GM18867 (cell line): ENCODE measurements around the gene SYT8.

Experiments used
- ATAC-seq: cut with Tn5 transposase; IDR thresholded peaks from one replicate; pipeline ENCODE4 v1.9.1; 2021; ENCODE audit warnings: mild to moderate bottlenecking, moderate library complexity; ENCODE audit not compliant: unreplicated experiment

Gene SYT8

GRCh38 chr11:1817511-1817910 is 17.3 kb upstream of the SYT8 start:
- ATAC-seq = no peak

GRCh38 chr11:1819074-1819473 is 15.7 kb upstream of the SYT8 start:
- no peak for ATAC-seq

GRCh38 chr11:1820463-1821325 is 14.1 kb upstream of the SYT8 start:
- ATAC-seq = no peak

- no peak for ATAC-seq
Observed at GRCh38 chr11:1821562-1821961, 13.2 kb upstream of the SYT8 start.

GRCh38 chr11:1822648-1823375 is 12.0 kb upstream of the SYT8 start:
- ATAC-seq = no peak

GRCh38 chr11:1823376-1824220 is 11.2 kb upstream of the SYT8 start:
- no peak for ATAC-seq

- no peak for ATAC-seq
Observed at GRCh38 chr11:1824221-1825038, 10.4 kb upstream of the SYT8 start.

GRCh38 chr11:1825039-1825740 is 9.6 kb upstream of the SYT8 start:
- no peak for ATAC-seq

- ATAC-seq = no peak
Observed at GRCh38 chr11:1825785-1826451, 8.9 kb upstream of the SYT8 start.

GRCh38 chr11:1826552-1827094 is 8.2 kb upstream of the SYT8 start:
- no peak for ATAC-seq

- ATAC-seq = no peak
Observed at GRCh38 chr11:1827095-1827813, 7.5 kb upstream of the SYT8 start.

- ATAC-seq = no peak
Observed at GRCh38 chr11:1827931-1828330, 6.9 kb upstream of the SYT8 start.

GRCh38 chr11:1828542-1828941 is 6.2 kb upstream of the SYT8 start:
- ATAC-seq = no peak

- ATAC-seq = no peak
Observed at GRCh38 chr11:1829039-1829820, 5.6 kb upstream of the SYT8 start.

- ATAC-seq = no peak
Observed at GRCh38 chr11:1830004-1830321, 4.8 kb upstream of the SYT8 start.

- no peak for ATAC-seq
Observed at GRCh38 chr11:1830322-1831223, 4.2 kb upstream of the SYT8 start.
